Measurements from ENCODE around the gene REC8. TPM values are rescaled to one million over a fixed set of nuclear protein-coding genes. Genes with fewer than 3 reads are reported as not detected.
A peak's percentile ranks its signal among the peaks of the same experiment; 100 is the strongest.

The REC8 gene
- 5.4 and 8.4 TPM in 2 replicates for total RNA-seq (2021)
- percentile 43 among the genes with signal in this experiment for Bru-seq, nascent RNA
- percentile 48 among the genes with signal in this experiment for BruChase-seq, experiment 1, labeled RNA remaining after a 2-hour chase
- BruChase-seq, experiment 2, labeled RNA remaining after a 6-hour chase: percentile 50 among the genes with signal in this experiment
- long read RNA-seq: 0 reads

GRCh38 chr14:24171422-24172260 lies at the start of gene REC8:
Gene REC8, plus strand, starts transcription at chr14:24172080. Its CDS starts 473 bp downstream, at chr14:24172553.
- no peak within 1 kb of the TSS for H3K4me3 ChIP-seq (ENCODE audit: low read depth, low read length, poor library complexity, severe bottlenecking)
- H3K4me1 ChIP-seq (ENCODE audit: insufficient read depth, low read length, poor library complexity, severe bottlenecking): no peaks in the 10 kb centered on the region
- no peak within 1 kb of the TSS for H3K27ac ChIP-seq (ENCODE audit: low read depth, low read length, poor library complexity, severe bottlenecking)
- DNase-seq (ENCODE audit: low spot score): no peak
- no peaks in the 10 kb centered on the region for H3K27me3 ChIP-seq (replicated peaks; ENCODE audit: insufficient read depth, low read depth, low read length, poor library complexity)
- no peaks in the 10 kb centered on the region for H3K9me3 ChIP-seq (ENCODE audit: low read depth, low read length, poor library complexity, severe bottlenecking)
- no peaks in the 10 kb centered on the region for H3K36me3 ChIP-seq (ENCODE audit: insufficient read depth, low read length, poor library complexity, severe bottlenecking)
- no TSS peak for BruUV-seq (replicated peaks)
- ChIA-PET CTCF (no interaction called here), POLR2A (ENCODE audit: low non-redundant PET) (no interaction called here)
- intact Hi-C loops (cut with micrococcal nuclease; ENCODE audit: unreplicated experiment): no loop called here
- TF ChIP-seq CTCF (conservative IDR thresholded peaks at IDR 0.05; ENCODE audit: low read depth, low read length) (no peak), EZH2 (IDR thresholded peaks at IDR 0.05; ENCODE audit: borderline replicate concordance, low read depth, low read length, poor library complexity, severe bottlenecking) (no peak)

- no peak overlapping the region for H3K4me3 ChIP-seq (ENCODE audit: low read depth, low read length, poor library complexity, severe bottlenecking)
- no TSS peak for BruUV-seq (replicated peaks)
- CTCF ChIA-PET: no interaction called here
- peaks cover 32% of the 10 kb centered on the region for H3K36me3 ChIP-seq (ENCODE audit: insufficient read depth, low read length, poor library complexity, severe bottlenecking)
- no peaks in the 10 kb centered on the region for H3K27me3 ChIP-seq (replicated peaks; ENCODE audit: insufficient read depth, low read depth, low read length, poor library complexity)
- no peak for TF ChIP-seq EZH2 (IDR thresholded peaks at IDR 0.05; ENCODE audit: borderline replicate concordance, low read depth, low read length, poor library complexity, severe bottlenecking)
- TF ChIP-seq CTCF (conservative IDR thresholded peaks at IDR 0.05; ENCODE audit: low read depth, low read length): no peak
- DNase-seq (ENCODE audit: low spot score): no peak
- H3K9me3 ChIP-seq (ENCODE audit: low read depth, low read length, poor library complexity, severe bottlenecking): no peaks in the 10 kb centered on the region
- no peaks in the 10 kb centered on the region for H3K4me1 ChIP-seq (ENCODE audit: insufficient read depth, low read length, poor library complexity, severe bottlenecking)
- POLR2A ChIA-PET (ENCODE audit: low non-redundant PET): no interaction called here
- H3K27ac ChIP-seq (ENCODE audit: low read depth, low read length, poor library complexity, severe bottlenecking): no peak overlapping the region
- intact Hi-C loops (cut with micrococcal nuclease; ENCODE audit: unreplicated experiment): no loop called here
Measured at GRCh38 chr14:24122416-24122815, 49.5 kb upstream of the REC8 start.

- H3K36me3 ChIP-seq (ENCODE audit: insufficient read depth, low read length, poor library complexity, severe bottlenecking): peaks cover 28% of the 10 kb centered on the region
Measured at GRCh38 chr14:24122898-24123297, 49.0 kb upstream of the REC8 start.

More at GRCh38 chr14:24122898-24123297, 49.0 kb upstream of the REC8 start:
- Histone ChIP-seq H3K4me1 (ENCODE audit: insufficient read depth, low read length, poor library complexity, severe bottlenecking) (no peaks in the 10 kb centered on the region), H3K27me3 (replicated peaks; ENCODE audit: insufficient read depth, low read depth, low read length, poor library complexity) (no peaks in the 10 kb centered on the region), H3K4me3 (ENCODE audit: low read depth, low read length, poor library complexity, severe bottlenecking) (no peak overlapping the region), H3K9me3 (ENCODE audit: low read depth, low read length, poor library complexity, severe bottlenecking) (no peaks in the 10 kb centered on the region), H3K27ac (ENCODE audit: low read depth, low read length, poor library complexity, severe bottlenecking) (no peak overlapping the region)
- intact Hi-C loops (cut with micrococcal nuclease; ENCODE audit: unreplicated experiment): no loop called here
- POLR2A ChIA-PET (ENCODE audit: low non-redundant PET): no interaction called here
- TF ChIP-seq EZH2 (IDR thresholded peaks at IDR 0.05; ENCODE audit: borderline replicate concordance, low read depth, low read length, poor library complexity, severe bottlenecking): no peak
- TF ChIP-seq CTCF (conservative IDR thresholded peaks at IDR 0.05; ENCODE audit: low read depth, low read length): no peak
- BruUV-seq (replicated peaks): no TSS peak
- CTCF ChIA-PET: no interaction called here
- no peak for DNase-seq (ENCODE audit: low spot score)
